ENCODE measurements around the gene MEGF10. TPM values are rescaled to one million over a fixed set of nuclear protein-coding genes. Genes with fewer than 3 reads are reported as not detected.

Gene MEGF10
- total and polyA plus RNA-seq, 10 of the 15 experiments (the other 5 are each of a cell fraction or from before 2014, with no cell fraction given) = 0.03 to 0.21 (median 0.05) TPM; not detected in 5

DNA sequence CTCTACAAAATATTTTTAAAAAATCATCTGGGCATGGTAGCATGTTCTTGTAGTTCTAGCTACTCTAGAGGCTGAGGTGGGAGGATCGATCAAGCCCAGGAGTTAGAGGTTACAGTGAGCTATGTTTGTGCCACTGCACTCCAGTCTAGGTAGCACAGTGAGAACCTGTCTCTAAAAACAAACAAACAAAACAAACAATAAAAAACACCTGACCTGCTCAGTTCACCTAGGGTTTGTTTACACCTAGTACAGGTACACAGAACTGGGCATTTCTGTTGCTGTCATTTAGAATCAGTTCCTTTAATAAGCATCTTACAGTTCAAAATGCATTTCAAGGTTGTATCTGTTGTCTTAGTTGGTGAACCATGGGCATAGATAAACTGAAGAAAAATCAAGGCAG is 95.3 kb downstream of the MEGF10 start:
- Histone ChIP-seq H3K27me3 (replicated peaks in 1 of 2; ENCODE audit: control insufficient read depth in 2 of 2, insufficient read depth in 2 of 2, low read length in 1 of 2) (no peaks in the 10 kb centered on the region), H3K4me1 (ENCODE audit: control insufficient read depth, insufficient read depth, low read length) (no peaks in the 10 kb centered on the region), H3K4me3 (no peak overlapping the region), H3K4me2 (ENCODE audit: control insufficient read depth, insufficient read depth) (no peak overlapping the region), H3K36me3 (ENCODE audit: control insufficient read depth in 2 of 2, insufficient read depth in 2 of 2, low read length in 1 of 2) (no peaks in the 10 kb centered on the region), H3K79me2 (ENCODE audit: control insufficient read depth, insufficient read depth, low read length) (no peaks in the 10 kb centered on the region), H2AFZ (ENCODE audit: control insufficient read depth, low read depth, low read length) (no peak overlapping the region), H3K9me3 (replicated peaks; ENCODE audit: control insufficient read depth, insufficient read depth, low read length) (no peaks in the 10 kb centered on the region), H4K20me1 (ENCODE audit: control insufficient read depth, insufficient read depth) (no peaks in the 10 kb centered on the region), H3K27ac (ENCODE audit: control insufficient read depth, insufficient read depth) (no peak overlapping the region), H3K9ac (ENCODE audit: control insufficient read depth, insufficient read depth, low read length) (no peak overlapping the region)
- ChIA-PET CTCF (no interaction called here), POLR2A (no interaction called here), SMC1A (ENCODE audit: uncharacterized antibody, unreplicated experiment) (no interaction called here), RAD21 (ENCODE audit: unreplicated experiment) (no interaction called here)
- WGBS (ENCODE audit: insufficient coverage, insufficient replicate concordance, low lambda C conversion rate, missing lambda C conversion rate) = 40% methylated on average over 1 of the region's 1 CpG
- intact Hi-C loops (cut with micrococcal nuclease; ENCODE audit: unreplicated experiment) (no loop called here), in situ Hi-C loops (cut with MboI) (no loop called here)
- DNase-seq (ENCODE audit: low read depth, low spot score) (no peak), FAIRE-seq (no peak), ATAC-seq (no peak)
- no peak for TF ChIP-seq SREBF2 (IDR thresholded peaks at IDR 0.05; ENCODE audit: low read length)
- no peak for TF ChIP-seq SIN3A (IDR thresholded peaks at IDR 0.05; ENCODE audit: low read depth, low read length)
- TF ChIP-seq ELK1 (IDR thresholded peaks at IDR 0.05; ENCODE audit: low read depth, low read length) = no peak
- no peak for TF ChIP-seq SP1 (IDR thresholded peaks at IDR 0.05; ENCODE audit: low read depth, low read length)
- TF ChIP-seq SREBF1 (IDR thresholded peaks at IDR 0.05; ENCODE audit: low read length) = no peak
- TF ChIP-seq, protein P1, sequence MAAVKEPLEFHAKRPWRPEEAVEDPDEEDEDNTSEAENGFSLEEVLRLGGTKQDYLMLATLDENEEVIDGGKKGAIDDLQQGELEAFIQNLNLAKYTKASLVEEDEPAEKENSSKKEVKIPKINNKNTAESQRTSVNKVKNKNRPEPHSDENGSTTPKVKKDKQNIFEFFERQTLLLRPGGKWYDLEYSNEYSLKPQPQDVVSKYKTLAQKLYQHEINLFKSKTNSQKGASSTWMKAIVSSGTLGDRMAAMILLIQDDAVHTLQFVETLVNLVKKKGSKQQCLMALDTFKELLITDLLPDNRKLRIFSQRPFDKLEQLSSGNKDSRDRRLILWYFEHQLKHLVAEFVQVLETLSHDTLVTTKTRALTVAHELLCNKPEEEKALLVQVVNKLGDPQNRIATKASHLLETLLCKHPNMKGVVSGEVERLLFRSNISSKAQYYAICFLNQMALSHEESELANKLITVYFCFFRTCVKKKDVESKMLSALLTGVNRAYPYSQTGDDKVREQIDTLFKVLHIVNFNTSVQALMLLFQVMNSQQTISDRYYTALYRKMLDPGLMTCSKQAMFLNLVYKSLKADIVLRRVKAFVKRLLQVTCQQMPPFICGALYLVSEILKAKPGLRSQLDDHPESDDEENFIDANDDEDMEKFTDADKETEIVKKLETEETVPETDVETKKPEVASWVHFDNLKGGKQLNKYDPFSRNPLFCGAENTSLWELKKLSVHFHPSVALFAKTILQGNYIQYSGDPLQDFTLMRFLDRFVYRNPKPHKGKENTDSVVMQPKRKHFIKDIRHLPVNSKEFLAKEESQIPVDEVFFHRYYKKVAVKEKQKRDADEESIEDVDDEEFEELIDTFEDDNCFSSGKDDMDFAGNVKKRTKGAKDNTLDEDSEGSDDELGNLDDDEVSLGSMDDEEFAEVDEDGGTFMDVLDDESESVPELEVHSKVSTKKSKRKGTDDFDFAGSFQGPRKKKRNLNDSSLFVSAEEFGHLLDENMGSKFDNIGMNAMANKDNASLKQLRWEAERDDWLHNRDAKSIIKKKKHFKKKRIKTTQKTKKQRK (IDR thresholded peaks at IDR 0.05; ENCODE audit: low read depth, low read length) = no peak
- no peak for TF ChIP-seq ESRRA (IDR thresholded peaks at IDR 0.05; ENCODE audit: low read length)
- TF ChIP-seq, protein P2, sequence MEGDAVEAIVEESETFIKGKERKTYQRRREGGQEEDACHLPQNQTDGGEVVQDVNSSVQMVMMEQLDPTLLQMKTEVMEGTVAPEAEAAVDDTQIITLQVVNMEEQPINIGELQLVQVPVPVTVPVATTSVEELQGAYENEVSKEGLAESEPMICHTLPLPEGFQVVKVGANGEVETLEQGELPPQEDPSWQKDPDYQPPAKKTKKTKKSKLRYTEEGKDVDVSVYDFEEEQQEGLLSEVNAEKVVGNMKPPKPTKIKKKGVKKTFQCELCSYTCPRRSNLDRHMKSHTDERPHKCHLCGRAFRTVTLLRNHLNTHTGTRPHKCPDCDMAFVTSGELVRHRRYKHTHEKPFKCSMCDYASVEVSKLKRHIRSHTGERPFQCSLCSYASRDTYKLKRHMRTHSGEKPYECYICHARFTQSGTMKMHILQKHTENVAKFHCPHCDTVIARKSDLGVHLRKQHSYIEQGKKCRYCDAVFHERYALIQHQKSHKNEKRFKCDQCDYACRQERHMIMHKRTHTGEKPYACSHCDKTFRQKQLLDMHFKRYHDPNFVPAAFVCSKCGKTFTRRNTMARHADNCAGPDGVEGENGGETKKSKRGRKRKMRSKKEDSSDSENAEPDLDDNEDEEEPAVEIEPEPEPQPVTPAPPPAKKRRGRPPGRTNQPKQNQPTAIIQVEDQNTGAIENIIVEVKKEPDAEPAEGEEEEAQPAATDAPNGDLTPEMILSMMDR (IDR thresholded peaks at IDR 0.05 in 2 of 3, conservative IDR thresholded peaks at IDR 0.05 in 1 of 3; ENCODE audit: control insufficient read depth in 2 of 3, extremely low read depth in 1 of 3, insufficient read depth in 1 of 3, low read depth in 3 of 3, low read length in 3 of 3) = no peak
- no peak for TF ChIP-seq KAT2A (conservative IDR thresholded peaks at IDR 0.05; ENCODE audit: control insufficient read depth, low read depth, low read length)
- no peak for TF ChIP-seq CEBPB (IDR thresholded peaks at IDR 0.05; ENCODE audit: borderline replicate concordance in 1 of 2, low read depth in 2 of 2, low read length in 2 of 2)
- no peak for TF ChIP-seq BCL11A (IDR thresholded peaks at IDR 0.05; ENCODE audit: low read depth, low read length)
- TF ChIP-seq BACH1 (IDR thresholded peaks at IDR 0.05; ENCODE audit: borderline replicate concordance) = no peak
- no peak for TF ChIP-seq E4F1 (IDR thresholded peaks at IDR 0.05; ENCODE audit: borderline replicate concordance, partially characterized antibody)
- no peak for TF ChIP-seq ZNF207 (IDR thresholded peaks at IDR 0.05; ENCODE audit: borderline replicate concordance)
- TF ChIP-seq ZNF622 (IDR thresholded peaks at IDR 0.05) = no peak
- no TSS peak for BruUV-seq (replicated peaks)
